ENCODE results near the gene CCDC14. TPM values are rescaled to one million over a fixed set of nuclear protein-coding genes. Genes with fewer than 3 reads are reported as not detected.

Gene CCDC14
- total RNA-seq, 1 donor: 51.4 TPM

DNA sequence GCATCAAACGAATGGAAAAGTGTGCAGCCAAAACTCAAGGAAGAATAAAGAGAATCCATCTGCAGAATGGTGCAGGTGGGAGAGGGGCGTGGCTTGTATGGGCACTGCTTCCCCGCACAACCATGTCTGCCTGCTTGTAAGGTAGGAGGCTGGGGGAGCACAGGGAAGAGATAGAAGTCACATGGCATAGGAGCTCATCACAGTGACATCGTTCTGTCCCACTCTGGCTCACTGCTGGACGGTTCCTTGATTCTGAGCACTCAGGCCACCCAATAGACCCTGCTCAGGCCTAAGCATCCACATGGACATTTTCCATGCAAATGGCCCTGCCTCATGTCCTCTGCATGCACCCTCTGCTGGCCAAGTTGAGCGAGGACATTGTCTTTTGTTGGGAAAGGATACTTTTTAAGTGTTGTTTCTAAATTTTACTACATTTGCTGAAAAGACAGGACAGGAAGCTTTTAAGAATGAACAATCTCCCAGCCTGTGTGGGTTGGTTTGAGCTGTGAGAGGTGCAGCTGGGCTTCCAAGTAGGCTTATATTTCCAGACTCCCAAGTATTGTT is 79.9 kb downstream of the CCDC14 start:
- DNase-seq (ENCODE audit: insufficient read length, low spot score, missing footprints): peak; percentile 81

DNA sequence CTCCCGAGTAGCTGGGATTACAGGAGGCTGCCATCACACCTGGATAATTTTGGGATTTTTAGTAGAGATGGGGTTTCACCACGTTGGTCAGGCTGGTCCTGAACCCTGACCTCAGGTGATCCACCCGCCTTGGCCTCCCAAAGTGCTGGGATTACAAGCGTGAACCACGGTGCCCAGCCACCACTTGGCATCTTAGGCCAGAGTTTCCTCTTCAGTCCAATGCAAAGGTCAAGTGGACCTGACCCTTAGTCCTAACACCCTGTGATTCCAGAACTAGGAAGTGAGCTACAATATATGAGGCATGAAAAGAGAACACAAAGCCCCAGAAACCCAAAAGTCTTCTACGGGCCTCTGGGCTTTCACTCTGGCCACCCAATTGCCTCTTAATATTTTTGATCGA is 82.2 kb downstream of the CCDC14 start:
- no peak overlapping the region for H3K4me2 ChIP-seq (ENCODE audit: insufficient read depth, low read length)
- no peak overlapping the region for H3K27ac ChIP-seq (ENCODE audit: low read depth, low read length)
- H3K4me1 ChIP-seq (ENCODE audit: insufficient read depth, low read length): peaks cover 25% of the 10 kb centered on the region
- peaks cover 93% of the 10 kb centered on the region for H3K79me2 ChIP-seq (ENCODE audit: insufficient read depth, low read length)
- no peak overlapping the region for H2AFZ ChIP-seq (ENCODE audit: low read length)
- no peaks in the 10 kb centered on the region for H3K9me3 ChIP-seq (ENCODE audit: low read depth, low read length)
- no peaks in the 10 kb centered on the region for H3K27me3 ChIP-seq (ENCODE audit: insufficient read depth, low read length)
- peaks cover 17% of the 10 kb centered on the region for H4K20me1 ChIP-seq (ENCODE audit: insufficient read depth, low read length)
- no peak for DNase-seq (ENCODE audit: insufficient read length, low spot score, missing footprints)
- peaks cover 37% of the 10 kb centered on the region for H3K36me3 ChIP-seq (ENCODE audit: insufficient read depth, low read length)
- H3K4me3 ChIP-seq (ENCODE audit: insufficient read depth, low read length): no peak overlapping the region
- TF ChIP-seq, protein P1, sequence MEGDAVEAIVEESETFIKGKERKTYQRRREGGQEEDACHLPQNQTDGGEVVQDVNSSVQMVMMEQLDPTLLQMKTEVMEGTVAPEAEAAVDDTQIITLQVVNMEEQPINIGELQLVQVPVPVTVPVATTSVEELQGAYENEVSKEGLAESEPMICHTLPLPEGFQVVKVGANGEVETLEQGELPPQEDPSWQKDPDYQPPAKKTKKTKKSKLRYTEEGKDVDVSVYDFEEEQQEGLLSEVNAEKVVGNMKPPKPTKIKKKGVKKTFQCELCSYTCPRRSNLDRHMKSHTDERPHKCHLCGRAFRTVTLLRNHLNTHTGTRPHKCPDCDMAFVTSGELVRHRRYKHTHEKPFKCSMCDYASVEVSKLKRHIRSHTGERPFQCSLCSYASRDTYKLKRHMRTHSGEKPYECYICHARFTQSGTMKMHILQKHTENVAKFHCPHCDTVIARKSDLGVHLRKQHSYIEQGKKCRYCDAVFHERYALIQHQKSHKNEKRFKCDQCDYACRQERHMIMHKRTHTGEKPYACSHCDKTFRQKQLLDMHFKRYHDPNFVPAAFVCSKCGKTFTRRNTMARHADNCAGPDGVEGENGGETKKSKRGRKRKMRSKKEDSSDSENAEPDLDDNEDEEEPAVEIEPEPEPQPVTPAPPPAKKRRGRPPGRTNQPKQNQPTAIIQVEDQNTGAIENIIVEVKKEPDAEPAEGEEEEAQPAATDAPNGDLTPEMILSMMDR (IDR thresholded peaks at IDR 0.05; ENCODE audit: extremely low read depth, low read depth, low read length): no peak

More for the DNA sequence above, 79.9 kb downstream of the CCDC14 start:
- peaks cover 26% of the 10 kb centered on the region for H3K36me3 ChIP-seq (ENCODE audit: insufficient read depth, low read length)
- H3K79me2 ChIP-seq (ENCODE audit: insufficient read depth, low read length): peaks cover 74% of the 10 kb centered on the region
- H3K27ac ChIP-seq (ENCODE audit: low read depth, low read length): peak overlapping the region; percentile 36
- H2AFZ ChIP-seq (ENCODE audit: low read length): no peak overlapping the region
- TF ChIP-seq, protein P1 (IDR thresholded peaks at IDR 0.05; ENCODE audit: extremely low read depth, low read depth, low read length): peak; percentile 81
- H3K9me3 ChIP-seq (ENCODE audit: low read depth, low read length): no peaks in the 10 kb centered on the region
- H3K4me2 ChIP-seq (ENCODE audit: insufficient read depth, low read length): peak overlapping the region; percentile 76
- H3K27me3 ChIP-seq (ENCODE audit: insufficient read depth, low read length): no peaks in the 10 kb centered on the region
- H4K20me1 ChIP-seq (ENCODE audit: insufficient read depth, low read length): peaks cover 17% of the 10 kb centered on the region
- peak overlapping the region; percentile 44 for H3K4me3 ChIP-seq (ENCODE audit: insufficient read depth, low read length)
- peaks cover 25% of the 10 kb centered on the region for H3K4me1 ChIP-seq (ENCODE audit: insufficient read depth, low read length)

DNA sequence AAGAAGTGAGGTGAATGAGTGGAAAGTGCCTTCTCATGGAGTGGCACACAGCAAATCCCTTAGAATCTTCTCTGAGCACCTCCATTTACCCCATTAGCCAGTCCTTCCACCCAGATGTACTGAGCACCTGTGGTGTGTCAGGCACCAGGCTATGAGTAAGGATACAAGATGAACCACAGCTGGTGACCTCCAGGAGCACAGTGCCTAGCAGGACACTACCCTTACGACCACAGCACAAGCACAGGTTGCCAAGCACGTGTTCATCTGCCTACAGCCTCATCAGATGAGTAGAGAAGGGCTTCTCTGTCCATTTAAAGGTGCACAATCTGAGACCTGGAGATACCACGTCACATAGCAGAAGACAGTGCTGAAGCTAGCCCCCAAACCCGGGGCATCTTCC is 83.1 kb downstream of the CCDC14 start:
- Histone ChIP-seq H3K4me3 (ENCODE audit: insufficient read depth, low read length) (no peak overlapping the region), H3K79me2 (ENCODE audit: insufficient read depth, low read length) (peaks cover 92% of the 10 kb centered on the region), H3K9me3 (ENCODE audit: low read depth, low read length) (no peaks in the 10 kb centered on the region), H3K4me1 (ENCODE audit: insufficient read depth, low read length) (peaks cover 23% of the 10 kb centered on the region), H3K27ac (ENCODE audit: low read depth, low read length) (no peak overlapping the region), H4K20me1 (ENCODE audit: insufficient read depth, low read length) (peaks cover 17% of the 10 kb centered on the region), H2AFZ (ENCODE audit: low read length) (no peak overlapping the region), H3K4me2 (ENCODE audit: insufficient read depth, low read length) (no peak overlapping the region), H3K27me3 (ENCODE audit: insufficient read depth, low read length) (no peaks in the 10 kb centered on the region), H3K36me3 (ENCODE audit: insufficient read depth, low read length) (peaks cover 37% of the 10 kb centered on the region)
- DNase-seq (ENCODE audit: insufficient read length, low spot score, missing footprints): no peak
- TF ChIP-seq, protein P1 (IDR thresholded peaks at IDR 0.05; ENCODE audit: extremely low read depth, low read depth, low read length): no peak

DNA sequence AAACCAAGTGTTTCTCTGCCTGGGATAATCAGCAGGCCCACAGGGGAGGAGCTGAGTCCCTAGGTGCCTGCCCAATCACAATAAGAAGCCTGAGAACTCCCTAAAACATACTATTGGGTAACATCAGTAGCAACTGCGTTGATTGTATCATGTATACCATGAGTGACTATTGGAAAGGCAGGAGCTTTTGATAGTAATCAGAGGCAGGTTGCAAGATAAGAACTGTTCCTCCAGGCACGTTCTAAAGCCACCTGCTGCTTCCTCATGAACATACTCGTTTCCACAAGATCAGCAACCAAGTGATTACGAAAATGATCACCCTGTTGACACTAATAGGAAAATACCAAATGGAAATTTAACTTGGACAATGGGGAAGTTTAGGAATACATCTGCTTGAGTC is 83.6 kb downstream of the CCDC14 start:
- Histone ChIP-seq H3K4me1 (ENCODE audit: insufficient read depth, low read length) (peaks cover 19% of the 10 kb centered on the region), H3K27ac (ENCODE audit: low read depth, low read length) (no peak overlapping the region), H2AFZ (ENCODE audit: low read length) (no peak overlapping the region), H4K20me1 (ENCODE audit: insufficient read depth, low read length) (peaks cover 17% of the 10 kb centered on the region), H3K79me2 (ENCODE audit: insufficient read depth, low read length) (peaks cover 92% of the 10 kb centered on the region), H3K27me3 (ENCODE audit: insufficient read depth, low read length) (no peaks in the 10 kb centered on the region), H3K9me3 (ENCODE audit: low read depth, low read length) (no peaks in the 10 kb centered on the region), H3K4me3 (ENCODE audit: insufficient read depth, low read length) (no peak overlapping the region), H3K36me3 (ENCODE audit: insufficient read depth, low read length) (peaks cover 42% of the 10 kb centered on the region), H3K4me2 (ENCODE audit: insufficient read depth, low read length) (no peak overlapping the region)
- TF ChIP-seq, protein P1 (IDR thresholded peaks at IDR 0.05; ENCODE audit: extremely low read depth, low read depth, low read length): no peak
- no peak for DNase-seq (ENCODE audit: insufficient read length, low spot score, missing footprints)

Measured in osteoblast (primary cell).